D341Med (cell line): Measurements from ENCODE around the gene KLHL18.
"Not testable (repeated sequence)": the region's sequence is repeated elsewhere in the genome, so short reads cannot be mapped to it uniquely, and the experiment has no call there.

ENCODE experiments used
- DNase-seq: peaks from one replicate; pipeline ENCODE4 v3.0.0; 2012; ENCODE audit warnings: low spot score

The KLHL18 gene

DNA sequence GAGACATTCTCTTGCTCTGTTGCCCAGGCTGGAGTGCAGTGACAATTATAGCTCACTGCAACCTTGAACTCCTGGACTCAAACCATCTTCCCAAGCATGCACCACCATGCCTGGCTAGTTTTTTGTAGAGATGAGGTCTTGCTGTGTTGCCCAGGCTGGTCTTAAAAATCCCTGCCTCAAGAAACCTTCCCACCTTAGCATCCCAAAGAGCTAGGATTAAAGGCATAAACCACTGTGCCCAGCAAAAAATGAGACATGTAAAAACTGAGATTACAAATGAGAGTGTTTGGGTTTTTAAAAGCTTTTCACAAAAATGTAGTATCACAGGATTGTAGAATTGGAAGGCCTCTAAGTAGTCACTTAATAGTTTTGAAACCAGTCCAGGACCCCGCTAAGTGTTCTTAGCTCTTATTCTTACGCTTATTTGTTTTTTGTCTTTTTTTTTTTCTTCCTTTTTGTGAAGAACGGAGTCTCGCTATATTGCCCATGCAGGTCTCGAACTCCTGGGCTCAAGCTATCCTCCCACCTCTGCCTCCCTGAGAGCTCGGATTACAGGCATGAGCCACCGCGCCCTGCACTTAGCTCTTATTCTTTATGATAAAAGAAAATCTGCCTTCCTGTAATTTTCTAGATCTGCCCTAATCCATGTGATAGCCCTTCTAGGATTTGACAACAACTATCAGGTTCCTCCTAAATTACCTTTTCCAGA, 31.5 kb downstream of the KLHL18 start:
- no peak for DNase-seq

DNA sequence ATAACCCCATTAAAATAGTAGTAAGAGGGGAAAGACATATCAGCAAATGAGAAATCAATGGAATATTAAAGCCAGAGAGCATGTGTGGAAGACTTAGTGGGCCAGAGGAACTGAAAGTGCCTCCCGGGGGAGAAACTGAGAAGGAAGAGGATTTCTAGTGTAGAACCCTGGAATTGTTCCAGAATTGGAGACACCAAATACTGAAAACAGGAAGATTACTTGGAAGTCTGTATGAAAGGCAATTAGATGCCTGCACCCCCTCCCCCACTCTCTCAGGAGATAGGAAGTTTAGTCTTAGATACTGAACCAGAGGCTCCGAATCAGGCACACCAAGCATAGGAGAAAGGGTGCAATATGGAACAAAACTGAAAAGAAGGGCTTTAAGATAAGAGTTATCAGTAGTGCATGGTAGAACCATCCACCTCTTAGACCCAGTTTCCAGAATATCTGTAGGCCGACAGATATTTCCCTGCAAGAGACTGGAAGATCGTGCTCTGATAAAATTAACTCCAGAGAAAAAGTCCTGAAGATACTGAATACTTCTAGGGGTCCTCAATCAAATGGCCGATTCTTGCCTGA, 32.4 kb downstream of the KLHL18 start:
- no peak for DNase-seq

DNA sequence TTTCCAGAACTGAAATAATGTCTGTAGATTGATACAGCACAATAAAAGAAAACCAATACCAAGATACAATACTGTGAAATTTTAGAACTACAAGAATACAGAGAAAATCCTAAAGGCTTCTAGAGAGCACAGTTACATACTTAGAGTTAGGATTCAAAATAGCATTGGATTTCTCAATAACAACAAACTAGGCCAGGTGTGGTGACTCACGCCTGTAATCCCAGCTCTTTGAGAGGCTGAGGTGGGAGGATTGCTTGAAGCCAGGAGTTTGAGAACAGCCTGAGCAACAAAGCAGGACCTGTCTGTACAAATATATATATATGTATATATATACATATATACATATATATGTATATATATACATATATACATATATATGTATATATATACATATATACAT, 33.4 kb downstream of the KLHL18 start:
- DNase-seq = not testable (repeated sequence)

GRCh38 chr3:47318916-47319315, 36.2 kb downstream of the KLHL18 start:
- no peak for DNase-seq

GRCh38 chr3:47319956-47320355, 37.2 kb downstream of the KLHL18 start:
- DNase-seq = no peak

GRCh38 chr3:47323431-47324277, 40.9 kb downstream of the KLHL18 start:
- no peak for DNase-seq

- DNase-seq = peak; percentile 84
Measured at GRCh38 chr3:47324278-47324865, 41.6 kb downstream of the KLHL18 start.

DNA sequence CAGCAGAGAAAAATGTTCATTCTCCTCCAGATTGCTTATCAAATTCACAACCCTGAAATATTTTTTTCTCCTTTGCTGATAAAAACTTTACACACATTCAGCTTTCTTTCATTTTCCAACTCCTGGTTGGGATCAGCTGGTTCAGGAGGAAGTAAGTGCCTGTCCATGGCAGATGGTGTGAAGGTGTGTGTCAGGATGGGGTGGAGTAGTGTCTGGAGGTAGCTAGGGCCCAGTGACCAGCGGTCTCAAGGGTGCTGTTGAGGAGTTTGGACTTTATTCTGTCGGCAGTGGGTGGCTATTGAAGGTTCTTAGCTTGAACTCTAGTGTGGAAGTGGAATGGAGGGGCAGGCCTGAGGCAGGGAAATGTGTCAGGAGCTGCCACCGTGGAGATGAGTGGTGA, 51.2 kb downstream of the KLHL18 start:
- DNase-seq = no peak

GRCh38 chr3:47337656-47338055, 54.9 kb downstream of the KLHL18 start:
- no peak for DNase-seq

DNA sequence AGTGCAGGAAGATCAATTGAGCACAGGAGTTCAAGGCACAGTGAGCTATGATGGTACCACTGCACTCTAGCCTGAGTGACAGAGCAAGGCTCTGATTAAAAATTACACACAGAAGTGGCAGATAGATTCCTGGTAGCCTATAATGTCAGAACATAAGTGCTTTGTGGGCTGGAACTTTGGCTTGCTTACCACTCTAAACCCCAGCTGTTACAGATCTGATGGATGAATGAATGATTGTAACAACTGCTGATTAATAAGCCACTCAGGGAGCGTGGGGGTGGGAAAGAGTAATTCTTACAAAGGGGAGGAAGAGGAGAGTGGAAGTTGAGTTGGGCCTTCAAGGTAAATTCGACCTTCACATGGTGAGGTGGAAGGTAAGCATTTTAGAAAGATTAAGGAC, 57.2 kb downstream of the KLHL18 start:
- DNase-seq = no peak

DNA sequence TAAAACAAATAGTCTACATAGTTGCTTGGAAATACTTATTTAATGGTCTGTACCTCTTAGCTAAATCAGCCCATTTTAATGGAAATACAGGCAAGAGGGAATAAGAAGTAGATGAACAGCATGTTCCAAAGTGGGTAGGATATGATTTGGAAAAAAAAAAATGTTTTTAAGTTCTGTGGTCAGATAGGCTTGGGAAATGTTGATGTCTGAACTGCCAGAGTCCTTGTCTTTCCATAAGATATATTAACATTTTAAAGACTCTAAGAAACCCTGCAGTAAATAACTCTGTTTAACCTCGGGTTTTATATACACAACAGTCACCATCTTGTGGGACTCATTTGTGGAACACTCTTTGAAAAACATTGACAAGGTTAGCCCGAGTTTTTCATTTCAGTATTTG, 58.1 kb downstream of the KLHL18 start:
- no peak for DNase-seq

GRCh38 chr3:47342151-47342550, 59.4 kb downstream of the KLHL18 start:
- DNase-seq = no peak

DNA sequence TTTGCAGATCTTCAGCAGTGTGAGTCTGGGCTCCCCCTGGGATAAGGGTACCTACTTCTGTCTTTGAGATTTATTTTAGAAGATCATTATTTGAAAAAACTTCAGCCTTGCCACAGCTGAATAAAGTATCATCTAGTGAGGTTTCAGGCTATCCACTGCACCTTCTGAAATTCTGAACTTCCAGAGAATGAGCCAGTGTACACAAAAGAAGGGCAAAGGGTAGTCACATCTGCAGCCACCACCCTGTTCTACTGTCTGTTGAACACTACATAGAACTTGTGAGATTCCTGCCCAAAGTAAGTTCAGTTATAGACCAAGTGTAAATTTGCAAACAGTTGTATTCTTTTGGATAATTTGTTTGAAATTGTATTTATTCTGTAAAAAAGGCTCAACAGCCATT, 60.1 kb downstream of the KLHL18 start:
- DNase-seq = no peak

DNA sequence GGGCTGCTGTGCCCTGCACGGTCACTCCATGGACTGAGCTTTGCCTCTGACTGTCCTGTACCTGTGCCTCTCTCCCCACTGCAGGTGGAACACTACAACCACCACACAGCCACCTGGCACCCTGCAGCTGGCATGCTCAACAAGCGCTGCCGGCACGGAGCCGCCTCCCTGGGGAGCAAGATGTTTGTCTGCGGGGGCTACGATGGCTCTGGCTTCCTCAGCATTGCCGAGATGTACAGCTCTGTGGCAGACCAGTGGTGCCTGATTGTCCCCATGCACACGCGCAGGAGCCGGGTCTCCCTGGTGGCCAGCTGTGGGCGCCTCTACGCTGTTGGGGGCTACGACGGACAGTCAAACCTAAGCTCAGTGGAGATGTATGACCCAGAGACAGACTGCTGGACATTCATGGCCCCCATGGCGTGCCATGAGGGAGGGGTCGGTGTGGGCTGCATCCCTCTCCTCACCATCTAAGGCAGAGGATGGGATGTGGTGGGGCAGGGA, 60.8 kb downstream of the KLHL18 start:
- no peak for DNase-seq

DNA sequence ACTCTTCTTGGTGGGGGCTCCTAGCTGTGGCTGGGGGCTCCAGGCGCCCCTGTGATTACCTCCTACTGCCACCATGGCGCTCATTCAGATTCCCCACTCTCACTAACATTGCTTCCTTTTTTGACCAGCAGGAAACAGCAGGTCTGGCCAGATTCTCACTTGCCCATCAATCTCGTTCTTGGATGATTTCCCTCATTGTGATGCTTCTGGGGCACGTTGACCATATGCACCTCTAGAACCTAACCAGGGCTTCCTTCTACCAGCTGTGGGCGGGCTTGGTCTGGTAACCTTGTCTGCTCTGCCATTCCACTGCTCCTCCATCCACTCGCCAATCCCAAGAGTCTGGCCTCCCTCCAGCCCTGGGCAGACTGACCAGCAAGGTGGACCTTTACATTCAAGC, 62.2 kb downstream of the KLHL18 start:
- no peak for DNase-seq

- DNase-seq = no peak
Measured at GRCh38 chr3:47347217-47347801, 64.6 kb downstream of the KLHL18 start.

DNA sequence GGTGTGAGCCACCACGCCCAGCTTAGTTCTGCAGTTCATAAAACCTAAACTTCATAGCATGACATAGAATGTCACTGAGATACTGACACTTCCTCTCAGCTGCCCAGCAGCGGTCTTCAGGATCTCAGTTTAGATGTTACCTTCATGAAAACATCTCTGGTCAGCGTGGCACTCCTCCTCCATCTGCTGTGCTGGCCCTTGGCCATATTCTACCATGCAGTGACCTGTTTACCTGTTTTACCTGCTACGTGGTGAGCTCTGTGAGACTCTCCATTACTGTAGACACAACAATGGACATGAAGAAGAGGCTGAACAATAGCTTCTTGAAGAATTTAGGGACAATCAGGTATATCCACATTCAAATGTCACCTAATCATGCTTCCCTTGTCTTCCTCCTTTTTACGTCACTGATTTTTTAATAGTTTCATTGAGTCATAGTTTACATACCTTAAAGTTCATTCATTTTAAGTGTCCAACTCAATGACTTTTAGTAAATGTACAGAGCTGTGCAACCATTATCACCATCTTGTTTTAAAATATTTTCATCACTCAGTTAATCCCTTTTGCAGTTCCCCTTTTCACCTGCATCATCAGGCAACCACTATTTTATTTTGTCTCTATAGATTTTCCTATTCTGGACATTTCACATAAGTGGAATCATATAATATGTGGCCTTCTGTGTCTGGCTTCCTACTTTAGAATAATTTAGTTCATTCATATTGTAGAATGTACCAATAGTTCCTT, 65.8 kb downstream of the KLHL18 start:
- no peak for DNase-seq

DNA sequence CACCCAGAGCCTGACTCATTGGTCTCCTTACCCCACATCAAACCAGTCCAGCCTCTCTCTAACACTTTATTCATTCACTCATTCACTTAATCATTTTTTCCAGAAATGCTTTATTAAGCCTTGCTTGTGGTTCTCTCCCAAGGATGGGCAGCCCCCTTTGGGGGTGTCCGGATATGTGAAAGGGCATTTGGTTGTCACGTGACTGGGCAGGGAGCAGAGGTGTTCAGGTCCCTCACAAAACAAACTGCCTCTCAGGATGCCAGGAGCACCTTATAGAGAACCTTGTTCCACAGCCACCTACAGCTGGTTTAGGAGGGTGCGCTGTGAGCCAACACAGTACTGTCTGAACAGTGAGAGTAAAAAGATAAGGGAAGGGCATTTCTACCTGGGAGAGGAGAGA, 72.3 kb downstream of the KLHL18 start:
- peak; percentile 10 for DNase-seq

GRCh38 chr3:47356201-47356600, 73.5 kb downstream of the KLHL18 start:
- peak; percentile 24 for DNase-seq

- DNase-seq = no peak
Measured at GRCh38 chr3:47359323-47359722, 76.6 kb downstream of the KLHL18 start.

GRCh38 chr3:47360110-47360517, 77.4 kb downstream of the KLHL18 start:
- DNase-seq = not testable (repeated sequence)
